ENCODE results near the gene BEND5. TPM values are rescaled to one million over a fixed set of nuclear protein-coding genes. Genes with fewer than 3 reads are reported as not detected.

The BEND5 gene
- total and polyA plus RNA-seq, 9 donors = 8.2 to 28.5 (median 17.3) TPM

DNA sequence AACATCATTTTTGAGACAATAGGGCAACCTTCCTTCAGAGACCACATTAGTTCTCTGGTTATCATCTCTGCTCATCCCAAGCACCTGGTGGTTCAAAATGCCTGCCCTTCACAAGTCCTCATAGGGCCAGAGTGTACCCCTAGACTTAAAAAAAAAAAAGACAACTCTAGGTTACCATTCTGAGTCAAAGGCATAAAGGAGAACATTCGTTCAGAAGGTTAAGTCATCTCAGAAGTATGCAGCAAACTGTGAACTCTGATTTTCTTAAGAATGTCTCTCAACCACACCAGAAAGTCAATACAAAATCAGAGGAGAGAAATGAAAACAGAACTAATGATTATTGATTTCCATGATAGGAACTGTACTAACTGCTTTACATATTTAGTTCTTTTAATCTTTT, 9.2 kb upstream of the BEND5 start:
- no peaks in the 10 kb centered on the region for H3K36me3 ChIP-seq
- intact Hi-C loops (cut with DNase I) = no loop called here
- H3K27ac ChIP-seq = no peak overlapping the region
- no peaks in the 10 kb centered on the region for H3K27me3 ChIP-seq
- TF ChIP-seq POLR2A (IDR thresholded peaks at IDR 0.05) (no peak), EP300 (IDR thresholded peaks at IDR 0.05) (no peak), CTCF (IDR thresholded peaks at IDR 0.05) (no peak)
- no peak overlapping the region for H3K4me3 ChIP-seq
- DNase-seq = no peak
- WGBS, 3 donors = 78 to 81% (median 78%) methylated on average over 1 of the region's 1 CpG
- no peaks in the 10 kb centered on the region for H3K4me1 ChIP-seq (ENCODE audit: insufficient read depth)
- H3K9me3 ChIP-seq = no peaks in the 10 kb centered on the region

GRCh38 chr1:48784301-48784700, 7.6 kb upstream of the BEND5 start:
- no peak overlapping the region for H3K4me3 ChIP-seq
- H3K4me1 ChIP-seq (ENCODE audit: insufficient read depth) = no peaks in the 10 kb centered on the region
- WGBS, 3 donors = 87 to 91% (median 90%) methylated on average over 2 of the region's 2 CpGs
- H3K27me3 ChIP-seq = no peaks in the 10 kb centered on the region
- intact Hi-C loops (cut with DNase I) = no loop called here
- DNase-seq = no peak
- H3K36me3 ChIP-seq = no peaks in the 10 kb centered on the region
- TF ChIP-seq POLR2A (IDR thresholded peaks at IDR 0.05) = no peak
- H3K27ac ChIP-seq = no peak overlapping the region
- no peaks in the 10 kb centered on the region for H3K9me3 ChIP-seq

- Histone ChIP-seq H3K9me3 (no peaks in the 10 kb centered on the region), H3K4me1 (ENCODE audit: insufficient read depth) (peaks cover 7% of the 10 kb centered on the region), H3K27me3 (no peaks in the 10 kb centered on the region), H3K36me3 (no peaks in the 10 kb centered on the region), H3K27ac (no peak overlapping the region), H3K4me3 (peak overlapping the region; percentile 79)
- intact Hi-C loops (cut with DNase I) = loop anchor here in 1 of 4 donors (10.0 kb wide), 1 partner anchor 303 kb away; the partner anchor contains the start of gene SPATA6
- DNase-seq = peak in 4 of 5 donors; percentile 10 to 33 (median 26)
- WGBS, 3 donors = 3 to 6% (median 4%) methylated on average over 17 of the region's 17 CpGs
- TF ChIP-seq EP300 (IDR thresholded peaks at IDR 0.05) (no peak), CTCF (IDR thresholded peaks at IDR 0.05) (no peak), POLR2A (IDR thresholded peaks at IDR 0.05) (no peak)
Measured at GRCh38 chr1:48777219-48777895, 666 bp upstream of the BEND5 start.

- TF ChIP-seq CTCF (IDR thresholded peaks at IDR 0.05) = no peak
- no peak for TF ChIP-seq EP300 (IDR thresholded peaks at IDR 0.05)
- no peak for TF ChIP-seq POLR2A (IDR thresholded peaks at IDR 0.05)
- Histone ChIP-seq H3K27me3 (no peaks in the 10 kb centered on the region), H3K4me3 (peak overlapping the region; percentile 79), H3K9me3 (no peaks in the 10 kb centered on the region), H3K36me3 (no peaks in the 10 kb centered on the region), H3K4me1 (ENCODE audit: insufficient read depth) (peaks cover 9% of the 10 kb centered on the region), H3K27ac (peak overlapping the region; percentile 84 to 92)
- intact Hi-C loops (cut with DNase I) = loop anchor here in 1 of 4 donors (10.0 kb wide), 1 partner anchor 301 kb away; the partner anchor contains the start of gene SPATA6
- 1 to 2% (median 1%) methylated on average over 7 of the region's 7 CpGs for WGBS, 3 donors
- no peak for DNase-seq
Measured at GRCh38 chr1:48775831-48776392, 779 bp downstream of the BEND5 start.

DNA sequence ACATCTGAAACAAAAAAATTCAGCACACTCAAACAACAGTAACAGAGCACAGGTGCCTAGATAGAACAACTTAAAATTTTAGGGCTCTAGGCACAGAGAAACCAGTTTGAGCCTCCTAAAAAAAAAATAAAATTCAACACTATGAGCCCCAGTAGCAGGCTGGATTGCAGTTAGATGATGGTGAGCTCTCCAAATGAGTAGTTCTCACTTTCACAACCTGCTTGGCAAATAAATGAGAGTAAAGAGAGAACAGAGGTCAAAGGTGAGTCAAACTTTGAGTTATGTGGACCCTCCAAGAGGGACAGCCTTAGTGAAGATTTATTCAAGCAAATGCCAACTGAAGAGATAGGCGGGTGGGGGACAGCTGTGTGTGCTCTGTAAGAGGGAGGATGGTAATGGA, 3.6 kb downstream of the BEND5 start:
- no peak overlapping the region for H3K4me3 ChIP-seq
- H3K27ac ChIP-seq = no peak overlapping the region
- H3K9me3 ChIP-seq = no peaks in the 10 kb centered on the region
- DNase-seq = no peak
- TF ChIP-seq POLR2A (IDR thresholded peaks at IDR 0.05) = no peak
- TF ChIP-seq CTCF (IDR thresholded peaks at IDR 0.05) = no peak
- TF ChIP-seq EP300 (IDR thresholded peaks at IDR 0.05) = no peak
- no peaks in the 10 kb centered on the region for H3K27me3 ChIP-seq
- intact Hi-C loops (cut with DNase I) = loop anchor here in 1 of 4 donors (10.0 kb wide), 1 partner anchor 298 kb away; the partner anchor contains the start of gene SPATA6
- peaks cover 9% of the 10 kb centered on the region for H3K4me1 ChIP-seq (ENCODE audit: insufficient read depth)
- H3K36me3 ChIP-seq = no peaks in the 10 kb centered on the region
- 88 to 92% (median 88%) methylated on average over 1 of the region's 1 CpG for WGBS, 3 donors

Data from ovary (tissue), 9 donors.